ENCODE results near the gene PDE4B. TPM values are rescaled to one million over a fixed set of nuclear protein-coding genes. Genes with fewer than 3 reads are reported as not detected.

PDE4B gene
- total RNA-seq, 2 donors from 2014 or later, result 60.3 to 78.5 TPM

- Mint-ChIP-seq H3K27me3 (peaks cover 15% of the 10 kb centered on the region), H3K9me3 (no peaks in the 10 kb centered on the region), H3K36me3 (ENCODE audit: low read depth) (no peaks in the 10 kb centered on the region), H3K4me3 (no peak overlapping the region), H3K27ac (no peak overlapping the region), H3K4me1 (no peaks in the 10 kb centered on the region)
- ATAC-seq (replicated peaks), result no peak
Observed at GRCh38 chr1:66237042-66237441, 444.3 kb downstream of the PDE4B start.

GRCh38 chr1:66237722-66238479, 445.2 kb downstream of the PDE4B start:
- ATAC-seq (replicated peaks), result no peak
- Mint-ChIP-seq H3K9me3 (no peaks in the 10 kb centered on the region), H3K27ac (no peak overlapping the region), H3K4me3 (no peak overlapping the region), H3K27me3 (peaks cover 15% of the 10 kb centered on the region), H3K36me3 (ENCODE audit: low read depth) (no peaks in the 10 kb centered on the region), H3K4me1 (no peaks in the 10 kb centered on the region)

- Mint-ChIP-seq H3K27me3 (peaks cover 15% of the 10 kb centered on the region), H3K27ac (no peak overlapping the region), H3K4me3 (no peak overlapping the region), H3K4me1 (no peaks in the 10 kb centered on the region), H3K36me3 (ENCODE audit: low read depth) (no peaks in the 10 kb centered on the region), H3K9me3 (no peaks in the 10 kb centered on the region)
- ATAC-seq (replicated peaks), result no peak
Observed at GRCh38 chr1:66239834-66240233, 447.1 kb downstream of the PDE4B start.

DNA sequence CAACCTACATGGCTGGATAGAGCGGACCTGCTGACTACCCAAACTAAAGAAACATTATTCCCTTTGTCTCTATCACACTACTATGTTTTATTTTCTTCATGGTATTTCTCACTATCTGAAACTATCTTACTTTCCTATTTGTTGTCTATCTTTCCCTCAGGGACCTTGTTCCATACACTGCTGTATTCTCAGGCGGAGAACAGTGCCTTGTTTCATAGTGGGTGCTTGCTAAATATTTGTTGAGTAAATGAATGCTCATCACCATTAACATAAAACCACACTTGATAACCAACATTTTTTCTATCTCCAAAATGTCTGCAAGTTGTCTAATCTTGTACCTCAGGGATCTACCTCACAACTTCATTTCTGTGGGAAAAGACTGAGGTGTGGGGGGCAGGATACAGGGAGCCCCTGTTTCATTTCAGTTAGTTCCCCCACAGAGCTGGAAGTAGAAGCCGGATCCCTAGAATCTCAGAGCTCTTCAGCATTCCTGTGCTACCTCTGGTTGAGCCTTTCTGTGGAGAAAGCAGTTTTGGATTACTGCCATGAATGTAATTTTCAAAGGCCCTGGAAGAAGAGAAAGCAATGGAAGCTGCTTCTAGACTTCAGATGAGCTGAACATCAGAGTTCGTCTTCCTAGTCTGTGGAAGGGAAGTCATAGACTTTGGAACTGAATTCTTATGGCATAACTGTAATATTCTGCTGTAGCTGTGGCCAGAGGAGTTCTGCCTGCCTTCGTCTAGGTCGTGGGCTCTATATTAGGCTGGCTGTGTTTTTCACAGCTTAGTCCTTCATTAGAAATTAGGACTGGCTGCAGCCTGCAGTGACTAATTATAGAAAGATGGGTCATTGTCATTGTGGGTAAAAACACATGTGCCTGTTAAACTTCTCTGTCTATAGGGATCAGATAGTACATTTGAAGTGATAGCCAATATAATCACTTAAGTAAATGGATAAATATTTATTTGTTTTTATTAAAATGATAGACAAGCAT, 448.1 kb downstream of the PDE4B start:
- H3K36me3 Mint-ChIP-seq (ENCODE audit: low read depth), result no peaks in the 10 kb centered on the region

GRCh38 chr1:66242646-66243547, 450.2 kb downstream of the PDE4B start:
- peak; percentile 36 for ATAC-seq (replicated peaks)
- H3K4me1 Mint-ChIP-seq, result peaks cover 20% of the 10 kb centered on the region
- no peaks in the 10 kb centered on the region for H3K36me3 Mint-ChIP-seq (ENCODE audit: low read depth)
- H3K27ac Mint-ChIP-seq, result no peak overlapping the region
- H3K9me3 Mint-ChIP-seq, result no peaks in the 10 kb centered on the region
- peaks cover 7% of the 10 kb centered on the region for H3K27me3 Mint-ChIP-seq
- no peak overlapping the region for H3K4me3 Mint-ChIP-seq

More for the DNA sequence above, 448.1 kb downstream of the PDE4B start:
- Mint-ChIP-seq H3K4me3 (no peak overlapping the region), H3K27ac (no peak overlapping the region), H3K9me3 (no peaks in the 10 kb centered on the region), H3K27me3 (peaks cover 15% of the 10 kb centered on the region), H3K4me1 (peaks cover 5% of the 10 kb centered on the region)
- no peak for ATAC-seq (replicated peaks)

DNA sequence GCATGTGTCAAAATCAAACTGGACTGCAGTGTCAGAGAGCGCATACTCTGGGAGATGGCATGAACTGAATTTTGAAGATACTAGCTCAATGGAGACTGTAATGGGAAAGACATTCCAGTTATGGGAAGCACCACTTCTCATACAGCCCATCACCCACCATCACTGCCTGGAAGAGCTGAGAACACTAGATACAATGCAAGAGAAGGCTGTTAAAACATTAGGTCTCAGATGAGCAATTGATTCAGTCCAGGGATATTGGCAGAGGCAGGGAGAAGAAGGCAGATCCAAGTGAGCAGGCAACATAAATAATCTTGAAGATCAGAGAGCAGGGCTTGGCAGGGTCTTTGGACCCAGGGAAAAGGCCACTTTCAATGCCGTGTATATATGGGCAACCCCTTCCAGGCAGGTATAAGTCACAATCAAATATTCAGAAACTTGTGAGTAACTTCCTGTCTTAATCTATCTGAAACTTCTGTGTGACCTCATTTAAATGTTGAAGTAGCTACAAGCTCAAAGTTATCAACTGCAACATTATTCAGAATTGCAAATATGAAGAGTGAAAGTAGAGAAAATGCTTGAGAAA, 450.9 kb downstream of the PDE4B start:
- peak; percentile 65 for ATAC-seq (replicated peaks)
- no peaks in the 10 kb centered on the region for H3K27me3 Mint-ChIP-seq
- H3K27ac Mint-ChIP-seq, result no peak overlapping the region
- no peaks in the 10 kb centered on the region for H3K36me3 Mint-ChIP-seq (ENCODE audit: low read depth)
- peaks cover 25% of the 10 kb centered on the region for H3K4me1 Mint-ChIP-seq
- H3K9me3 Mint-ChIP-seq, result no peaks in the 10 kb centered on the region
- no peak overlapping the region for H3K4me3 Mint-ChIP-seq

DNA sequence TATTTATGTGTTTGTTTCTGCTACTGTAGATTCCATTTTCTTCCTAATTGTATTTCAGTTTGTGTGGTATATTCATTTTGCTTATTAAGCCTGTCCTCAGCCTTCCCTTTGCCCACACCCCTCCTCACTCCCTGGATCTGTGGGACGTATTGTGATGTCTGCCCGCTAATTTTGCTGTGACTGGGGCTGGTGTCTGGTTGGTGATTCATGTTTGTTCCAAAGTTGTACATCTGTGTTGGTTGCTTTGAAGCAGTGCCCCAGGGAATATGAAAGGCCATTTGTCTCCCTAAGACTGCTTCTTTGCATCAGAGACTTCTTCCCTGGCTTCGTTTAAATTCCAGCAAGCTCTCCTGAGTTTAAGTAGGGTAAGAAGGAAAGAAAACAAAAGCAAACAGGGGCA, 451.7 kb downstream of the PDE4B start:
- no peak overlapping the region for H3K4me3 Mint-ChIP-seq
- no peaks in the 10 kb centered on the region for H3K36me3 Mint-ChIP-seq (ENCODE audit: low read depth)
- no peak for ATAC-seq (replicated peaks)
- peaks cover 27% of the 10 kb centered on the region for H3K4me1 Mint-ChIP-seq
- H3K27me3 Mint-ChIP-seq, result no peaks in the 10 kb centered on the region
- H3K9me3 Mint-ChIP-seq, result no peaks in the 10 kb centered on the region
- no peak overlapping the region for H3K27ac Mint-ChIP-seq

- Mint-ChIP-seq H3K4me1 (peaks cover 27% of the 10 kb centered on the region), H3K27ac (peak overlapping the region; percentile 91), H3K4me3 (no peak overlapping the region), H3K27me3 (no peaks in the 10 kb centered on the region), H3K36me3 (ENCODE audit: low read depth) (no peaks in the 10 kb centered on the region), H3K9me3 (no peaks in the 10 kb centered on the region)
- no peak for ATAC-seq (replicated peaks)
Observed at GRCh38 chr1:66245691-66246090, 453.0 kb downstream of the PDE4B start.

DNA sequence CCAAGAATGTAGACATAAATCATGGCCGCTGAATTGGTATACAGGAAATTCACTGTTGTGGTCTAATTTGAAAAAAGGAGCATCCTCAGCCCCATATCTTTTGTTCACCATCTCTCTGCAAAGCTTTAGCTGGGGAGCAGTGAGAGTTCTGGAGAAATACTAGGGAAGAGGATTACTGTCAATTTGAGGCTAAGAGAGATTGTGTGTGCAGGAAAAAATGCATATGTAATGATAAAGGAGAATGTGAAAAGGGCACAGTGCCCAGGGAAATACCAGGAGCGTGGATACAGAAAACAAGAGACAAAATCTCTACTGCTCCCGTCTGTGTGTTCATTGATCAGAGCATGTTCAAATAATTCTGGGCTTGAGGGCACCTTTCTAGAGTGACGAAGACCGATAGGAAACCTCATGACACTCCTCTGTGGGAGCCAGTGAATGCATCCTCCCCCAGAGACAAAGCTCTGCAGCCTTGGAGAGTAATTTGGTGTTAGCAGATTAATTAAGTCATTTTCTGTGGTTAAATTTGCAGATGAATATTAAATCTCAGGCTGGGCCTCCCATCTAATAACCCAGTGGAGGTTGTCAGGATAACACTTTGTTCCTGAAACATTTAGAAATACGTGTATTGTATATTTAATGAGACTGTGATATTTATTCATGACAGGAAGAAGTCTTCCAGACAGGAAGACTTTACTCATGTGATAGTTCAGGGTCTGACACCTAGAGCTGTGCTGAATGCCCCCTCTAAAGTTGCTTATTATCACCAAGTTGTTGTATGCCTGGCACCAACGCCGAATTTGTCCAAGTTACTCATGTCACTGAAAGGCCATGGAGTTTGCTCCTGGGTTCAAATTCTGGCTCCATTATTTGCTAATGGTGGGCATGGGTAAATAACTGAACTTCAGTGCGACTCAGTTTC, 453.9 kb downstream of the PDE4B start:
- Mint-ChIP-seq H3K36me3 (ENCODE audit: low read depth) (no peaks in the 10 kb centered on the region), H3K9me3 (no peaks in the 10 kb centered on the region), H3K27ac (peak overlapping the region; percentile 91), H3K27me3 (no peaks in the 10 kb centered on the region), H3K4me3 (no peak overlapping the region), H3K4me1 (peaks cover 30% of the 10 kb centered on the region)
- peak; percentile 36 for ATAC-seq (replicated peaks)

- Mint-ChIP-seq H3K4me3 (no peak overlapping the region), H3K36me3 (ENCODE audit: low read depth) (no peaks in the 10 kb centered on the region), H3K27me3 (no peaks in the 10 kb centered on the region), H3K4me1 (peaks cover 32% of the 10 kb centered on the region), H3K9me3 (no peaks in the 10 kb centered on the region), H3K27ac (peak overlapping the region; percentile 88)
- ATAC-seq (replicated peaks), result peak; percentile 80
Observed at GRCh38 chr1:66247415-66248208, 454.9 kb downstream of the PDE4B start.

DNA sequence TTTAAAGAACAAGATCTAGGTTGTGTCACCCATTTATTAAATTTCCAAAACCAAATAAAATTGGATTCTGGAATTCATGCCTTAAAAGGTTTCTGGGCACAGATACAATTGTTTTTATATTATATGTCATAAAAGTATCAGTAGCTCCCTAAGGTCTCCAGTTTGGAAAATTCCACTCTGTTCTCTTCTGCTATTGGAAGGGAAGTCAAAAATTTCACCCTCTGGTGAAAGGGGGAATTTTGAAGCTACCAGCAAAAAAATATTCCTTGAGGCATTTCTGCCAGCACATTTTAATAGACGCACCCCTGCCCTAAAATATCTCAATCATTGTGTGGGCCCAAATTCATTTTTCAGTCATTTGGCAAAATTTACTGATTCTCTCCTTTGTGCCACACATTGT, 455.6 kb downstream of the PDE4B start:
- H3K36me3 Mint-ChIP-seq (ENCODE audit: low read depth), result no peaks in the 10 kb centered on the region
- no peak overlapping the region for H3K4me3 Mint-ChIP-seq

GRCh38 chr1:66248746-66249145, 456.1 kb downstream of the PDE4B start:
- Mint-ChIP-seq H3K9me3 (no peaks in the 10 kb centered on the region), H3K27me3 (no peaks in the 10 kb centered on the region), H3K36me3 (ENCODE audit: low read depth) (no peaks in the 10 kb centered on the region), H3K4me3 (no peak overlapping the region), H3K4me1 (peaks cover 32% of the 10 kb centered on the region), H3K27ac (peak overlapping the region; percentile 88)
- ATAC-seq (replicated peaks), result no peak

More for the DNA sequence above, 455.6 kb downstream of the PDE4B start:
- Mint-ChIP-seq H3K9me3 (no peaks in the 10 kb centered on the region), H3K27me3 (no peaks in the 10 kb centered on the region), H3K4me1 (peaks cover 32% of the 10 kb centered on the region), H3K27ac (peak overlapping the region; percentile 88)
- no peak for ATAC-seq (replicated peaks)

All from activated T-helper 17 cell treated with anti-CD3 and anti-CD28 coated beads, Interleukin-2, amount 50 U/mL, for 72 hours (primary cell).